Measurements from ENCODE around the gene JAK1. TPM values are rescaled to one million over a fixed set of nuclear protein-coding genes. Genes with fewer than 3 reads are reported as not detected.

Gene JAK1
- total RNA-seq, 4 donors from 2014 or later: 52.9 to 169 (median 126) TPM

DNA sequence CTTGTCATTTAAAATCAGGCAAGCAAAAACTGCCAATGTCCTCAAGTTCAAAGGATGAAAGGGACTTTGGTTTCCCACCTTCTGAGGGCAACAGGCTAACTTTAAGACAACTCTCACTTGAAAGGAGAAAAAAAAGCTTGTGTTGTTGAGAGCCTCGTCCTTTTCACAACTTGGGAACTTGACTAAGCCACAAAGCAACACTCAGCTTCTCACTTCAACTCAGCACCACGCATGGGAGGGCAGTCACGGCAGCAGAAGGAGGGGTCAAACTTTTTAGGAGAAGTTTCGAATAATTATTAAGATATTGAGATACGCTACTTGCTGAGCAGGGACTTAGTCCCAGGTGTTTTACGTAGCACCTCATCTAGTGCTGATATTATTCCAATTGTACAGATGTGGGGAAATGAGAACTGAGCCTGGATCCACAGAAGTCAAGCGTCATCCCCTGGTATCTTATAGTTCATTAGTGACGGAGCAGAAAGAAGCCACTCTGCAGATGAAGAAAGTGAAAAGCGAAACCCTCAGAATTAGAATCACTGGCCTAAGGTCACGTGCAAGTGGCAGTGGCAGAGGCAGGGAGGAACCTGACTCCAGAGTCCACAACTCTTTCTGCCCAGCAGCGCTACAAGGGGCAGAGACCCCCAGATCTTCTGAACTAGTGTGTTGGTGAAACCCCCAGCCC lies 83.6 kb downstream of the JAK1 start:
- no peaks in the 10 kb centered on the region for H3K9me3 ChIP-seq
- H3K27ac ChIP-seq: no peak overlapping the region
- H3K27me3 ChIP-seq: no peaks in the 10 kb centered on the region
- H3K4me3 ChIP-seq: no peak overlapping the region
- in situ Hi-C loops (cut with MboI; ENCODE audit: low pct_ligation_motif_present in 1 of 4, low pct_unique_long_range_greater_than_20kb in 1 of 4, low sequenced_read_pairs in 3 of 4) (no loop called here), intact Hi-C loops (cut with DNase I; ENCODE audit: low total_unique reads) (no loop called here)
- H3K4me1 ChIP-seq: peaks cover 0 to 8% (median 3%) of the 10 kb centered on the region in 4 donors
- peaks cover 0 to 13% (median 5%) of the 10 kb centered on the region in 4 donors for H3K36me3 ChIP-seq
- no peak for DNase-seq
- no peak for TF ChIP-seq EP300 (IDR thresholded peaks at IDR 0.05; ENCODE audit: low read depth)
- WGBS, 2 donors (ENCODE audit: low coverage in 1 of 2): 82 to 88% methylated on average over 11 of the region's 11 CpGs

- intact Hi-C loops (cut with DNase I; ENCODE audit: low total_unique reads) (no loop called here), in situ Hi-C loops (cut with MboI; ENCODE audit: low pct_ligation_motif_present in 1 of 4, low pct_unique_long_range_greater_than_20kb in 1 of 4, low sequenced_read_pairs in 3 of 4) (no loop called here)
- Histone ChIP-seq H3K27ac (no peak overlapping the region), H3K9me3 (no peaks in the 10 kb centered on the region), H3K4me3 (no peak overlapping the region), H3K36me3 (peaks cover 0 to 18% (median 6%) of the 10 kb centered on the region in 4 donors), H3K27me3 (no peaks in the 10 kb centered on the region), H3K4me1 (peaks cover 0 to 8% (median 3%) of the 10 kb centered on the region in 4 donors)
- WGBS, 2 donors (ENCODE audit: low coverage in 1 of 2): 92% methylated on average over 1 of the region's 1 CpG; no CpG with 5 or more reads in 1 of the 2 donors
- TF ChIP-seq POLR2A (IDR thresholded peaks at IDR 0.05): no peak
- TF ChIP-seq EP300 (IDR thresholded peaks at IDR 0.05; ENCODE audit: low read depth): no peak
- no peak for TF ChIP-seq POLR2AphosphoS5 (IDR thresholded peaks at IDR 0.05)
- no peak for TF ChIP-seq CTCF (IDR thresholded peaks at IDR 0.05)
- DNase-seq: no peak
These were observed 85.1 kb downstream of the JAK1 start for GRCh38 chr1:64881281-64881680.

DNA sequence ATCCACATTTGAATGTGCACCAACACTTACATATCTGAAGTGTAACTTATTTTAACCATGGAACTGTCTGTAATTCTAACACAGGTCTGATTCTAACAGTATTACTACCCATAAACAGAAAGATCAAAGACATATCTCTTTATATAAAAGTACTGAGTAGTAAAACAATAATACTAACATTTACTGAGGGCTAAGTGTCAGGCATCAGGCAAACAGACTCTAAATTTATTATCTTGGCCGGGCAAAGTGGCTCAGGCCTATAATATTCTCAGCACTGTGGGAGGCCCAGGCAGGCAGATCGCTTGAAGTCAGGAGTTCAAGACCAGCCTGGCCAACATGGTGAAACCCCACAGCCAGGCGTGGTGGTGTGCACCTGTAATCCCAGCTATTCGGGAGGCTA lies 85.9 kb downstream of the JAK1 start:
- H3K9me3 ChIP-seq: no peaks in the 10 kb centered on the region
- peaks cover 0 to 8% (median 3%) of the 10 kb centered on the region in 4 donors for H3K4me1 ChIP-seq
- in situ Hi-C loops (cut with MboI; ENCODE audit: low pct_ligation_motif_present in 1 of 4, low pct_unique_long_range_greater_than_20kb in 1 of 4, low sequenced_read_pairs in 3 of 4): no loop called here
- WGBS, 2 donors (ENCODE audit: low coverage in 1 of 2): 65 to 67% methylated on average over 3 to 4 of the region's 4 CpGs
- H3K4me3 ChIP-seq: no peak overlapping the region
- intact Hi-C loops (cut with DNase I; ENCODE audit: low total_unique reads): no loop called here
- TF ChIP-seq POLR2AphosphoS5 (IDR thresholded peaks at IDR 0.05) (no peak), EP300 (IDR thresholded peaks at IDR 0.05; ENCODE audit: low read depth) (no peak), CTCF (IDR thresholded peaks at IDR 0.05) (no peak), POLR2A (IDR thresholded peaks at IDR 0.05) (no peak)
- H3K36me3 ChIP-seq: peaks cover 0 to 26% (median 10%) of the 10 kb centered on the region in 4 donors
- H3K27me3 ChIP-seq: no peaks in the 10 kb centered on the region
- no peak for DNase-seq
- no peak overlapping the region for H3K27ac ChIP-seq

DNA sequence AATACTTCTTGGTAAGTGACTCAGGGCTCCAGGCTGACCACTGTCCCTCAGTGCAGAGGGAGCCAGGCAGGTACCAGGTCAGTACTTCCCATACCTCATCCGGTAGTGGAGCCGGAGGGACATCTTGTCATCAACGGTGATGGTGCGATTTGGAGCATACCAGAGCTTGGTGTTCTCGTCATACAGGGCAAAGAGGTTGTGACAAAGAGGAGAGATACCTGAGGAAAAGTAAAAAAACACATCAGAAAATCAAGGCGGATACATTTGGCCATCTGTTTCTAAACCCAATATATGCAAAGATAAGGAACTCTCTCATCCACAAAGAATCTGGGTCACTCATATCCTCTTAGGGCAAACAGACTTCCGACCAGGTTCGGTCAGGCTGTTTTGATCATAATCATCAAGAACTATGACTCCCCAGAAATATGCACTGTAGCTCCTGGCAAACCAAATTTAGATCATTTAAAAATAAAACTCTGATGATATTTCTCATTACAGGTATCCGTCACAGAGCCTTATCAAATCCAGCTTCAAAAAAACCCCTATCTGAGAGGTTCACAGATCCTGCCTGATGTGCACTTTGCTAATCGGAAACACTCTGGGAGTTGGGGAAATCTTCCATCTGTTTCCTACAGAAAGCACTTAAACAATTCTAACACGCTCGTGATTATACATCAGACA lies 87.3 kb downstream of the JAK1 start:
- Histone ChIP-seq H3K27ac (no peak overlapping the region), H3K27me3 (no peaks in the 10 kb centered on the region), H3K9me3 (no peaks in the 10 kb centered on the region), H3K36me3 (peaks cover 0 to 32% (median 10%) of the 10 kb centered on the region in 4 donors), H3K4me1 (peaks cover 0 to 8% (median 3%) of the 10 kb centered on the region in 4 donors), H3K4me3 (no peak overlapping the region)
- in situ Hi-C loops (cut with MboI; ENCODE audit: low pct_ligation_motif_present in 1 of 4, low pct_unique_long_range_greater_than_20kb in 1 of 4, low sequenced_read_pairs in 3 of 4): no loop called here
- DNase-seq: no peak
- TF ChIP-seq CTCF (IDR thresholded peaks at IDR 0.05) (no peak), POLR2AphosphoS5 (IDR thresholded peaks at IDR 0.05) (no peak), EP300 (IDR thresholded peaks at IDR 0.05; ENCODE audit: low read depth) (no peak), POLR2A (IDR thresholded peaks at IDR 0.05) (no peak)
- intact Hi-C loops (cut with DNase I; ENCODE audit: low total_unique reads): no loop called here
- 88 to 94% methylated on average over 12 of the region's 12 CpGs for WGBS, 2 donors (ENCODE audit: low coverage in 1 of 2)
